Glutamatergic neuron (in vitro differentiated cells): Measurements from ENCODE around the gene TIAL1. TPM values are rescaled to one million over a fixed set of nuclear protein-coding genes. Genes with fewer than 3 reads are reported as not detected.
A peak's percentile ranks its signal among the peaks of the same experiment; 100 is the strongest.
"Not testable (repeated sequence)": the region's sequence is repeated elsewhere in the genome, so short reads cannot be mapped to it uniquely, and the experiment has no call there.

ENCODE experiments used
- DNase-seq: peaks from one replicate; pipeline ENCODE4 v3.0.0; 2022
- H3K27ac Mint-ChIP-seq: one replicate; pipeline ENCODE4 v1.8.0; 2020; ENCODE audit warnings: mild to moderate bottlenecking, mixed read lengths, inconsistent platforms; ENCODE audit not compliant: unreplicated experiment
- H3K27me3 Mint-ChIP-seq: one replicate; pipeline ENCODE4 v1.8.0; 2020; ENCODE audit warnings: mild to moderate bottlenecking, moderate library complexity, mixed read lengths, inconsistent platforms; ENCODE audit not compliant: unreplicated experiment
- H3K36me3 Mint-ChIP-seq: one replicate; pipeline ENCODE4 v1.8.0; 2020; ENCODE audit warnings: mild to moderate bottlenecking, mixed read lengths, inconsistent platforms; ENCODE audit not compliant: unreplicated experiment
- H3K4me1 Mint-ChIP-seq: one replicate; pipeline ENCODE4 v1.8.0; 2020; ENCODE audit warnings: mild to moderate bottlenecking, low read depth, mixed read lengths, inconsistent platforms; ENCODE audit not compliant: unreplicated experiment
- H3K4me3 Mint-ChIP-seq: one replicate; pipeline ENCODE4 v1.8.0; 2020; ENCODE audit warnings: mild to moderate bottlenecking, mixed read lengths, inconsistent platforms; ENCODE audit not compliant: unreplicated experiment
- H3K9me3 Mint-ChIP-seq: one replicate; pipeline ENCODE4 v1.8.0; 2020; ENCODE audit warnings: mild to moderate bottlenecking, moderate library complexity, mixed read lengths, inconsistent platforms; ENCODE audit not compliant: unreplicated experiment
- total RNA-seq: library from RNA; stranded (reverse); fragmentation: NEBNext Ultra II Directional; extraction: Animal tissue kit (Norgen Biotek cat#: 25700); gene quantifications from one replicate; pipeline ENCODE4 v1.2.1, GENCODE V29; 2021; ENCODE audit not compliant: unreplicated experiment
- TF ChIP-seq, protein P1 (sequence below): fragments of 200-600 bp; sonication (generic); IDR thresholded peaks from one replicate; pipeline ENCODE4 v1.5.0; 2021; ENCODE audit not compliant: partially characterized antibody, unreplicated experiment

Gene TIAL1
- total RNA-seq, 1 donor from 2014 or later, result 216 TPM

DNA sequence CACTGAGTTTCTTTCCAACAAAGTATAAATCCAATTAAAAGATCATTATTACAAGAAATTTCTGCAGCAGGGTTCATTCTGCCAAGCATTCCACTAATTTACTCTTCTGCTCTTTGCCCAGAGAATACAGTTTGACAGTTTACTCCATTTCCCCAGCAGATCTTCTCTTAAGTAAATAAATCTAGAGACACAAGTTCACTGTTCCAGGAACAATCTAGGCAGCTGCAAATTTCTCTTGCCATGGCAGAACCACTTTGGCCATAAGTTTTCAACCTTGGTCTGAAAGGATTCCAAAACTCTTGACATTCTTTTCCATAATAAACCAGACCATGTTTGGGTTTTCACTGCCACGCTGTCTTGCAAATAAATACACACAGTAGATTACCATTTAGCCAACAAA lies 65.7 kb downstream of the TIAL1 start:
- Mint-ChIP-seq H3K4me1 (peaks cover 57% of the 10 kb centered on the region), H3K36me3 (no peaks in the 10 kb centered on the region), H3K27me3 (peaks cover 12% of the 10 kb centered on the region), H3K27ac (peak overlapping the region; percentile 3), H3K4me3 (peak overlapping the region; percentile 30), H3K9me3 (peaks cover 12% of the 10 kb centered on the region)
- TF ChIP-seq, protein P1, sequence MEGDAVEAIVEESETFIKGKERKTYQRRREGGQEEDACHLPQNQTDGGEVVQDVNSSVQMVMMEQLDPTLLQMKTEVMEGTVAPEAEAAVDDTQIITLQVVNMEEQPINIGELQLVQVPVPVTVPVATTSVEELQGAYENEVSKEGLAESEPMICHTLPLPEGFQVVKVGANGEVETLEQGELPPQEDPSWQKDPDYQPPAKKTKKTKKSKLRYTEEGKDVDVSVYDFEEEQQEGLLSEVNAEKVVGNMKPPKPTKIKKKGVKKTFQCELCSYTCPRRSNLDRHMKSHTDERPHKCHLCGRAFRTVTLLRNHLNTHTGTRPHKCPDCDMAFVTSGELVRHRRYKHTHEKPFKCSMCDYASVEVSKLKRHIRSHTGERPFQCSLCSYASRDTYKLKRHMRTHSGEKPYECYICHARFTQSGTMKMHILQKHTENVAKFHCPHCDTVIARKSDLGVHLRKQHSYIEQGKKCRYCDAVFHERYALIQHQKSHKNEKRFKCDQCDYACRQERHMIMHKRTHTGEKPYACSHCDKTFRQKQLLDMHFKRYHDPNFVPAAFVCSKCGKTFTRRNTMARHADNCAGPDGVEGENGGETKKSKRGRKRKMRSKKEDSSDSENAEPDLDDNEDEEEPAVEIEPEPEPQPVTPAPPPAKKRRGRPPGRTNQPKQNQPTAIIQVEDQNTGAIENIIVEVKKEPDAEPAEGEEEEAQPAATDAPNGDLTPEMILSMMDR, result no peak
- no peak for DNase-seq

DNA sequence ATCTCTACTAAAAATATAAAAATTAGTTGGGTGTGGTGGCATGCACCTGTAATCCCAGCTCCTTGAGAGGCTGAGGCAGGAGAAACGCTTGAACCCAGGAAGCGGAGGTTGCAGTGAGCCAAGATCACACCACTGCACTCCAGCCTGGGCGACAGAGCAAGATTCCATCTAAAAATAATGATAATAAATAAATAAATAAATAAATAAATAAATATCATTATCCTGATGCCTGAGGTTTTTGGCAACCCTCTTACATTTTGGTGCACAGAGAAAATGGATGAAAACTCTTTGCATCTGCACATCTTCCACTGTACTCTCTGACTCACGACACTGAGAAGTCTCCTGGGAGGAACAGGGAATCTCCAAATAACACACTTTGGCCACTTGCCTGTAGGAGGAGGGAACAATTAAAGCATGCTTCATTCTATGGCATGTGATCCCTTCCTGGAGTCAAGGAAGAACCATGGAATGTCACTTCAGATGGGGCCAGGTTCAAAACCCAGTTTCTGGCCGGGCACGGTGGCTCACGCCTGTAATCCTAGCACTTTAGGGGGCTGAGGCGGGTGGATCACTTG lies 68.0 kb downstream of the TIAL1 start:
- Mint-ChIP-seq H3K27me3 (peaks cover 18% of the 10 kb centered on the region), H3K9me3 (peaks cover 12% of the 10 kb centered on the region), H3K4me1 (peaks cover 64% of the 10 kb centered on the region)
- H3K27ac Mint-ChIP-seq, H3K4me3 Mint-ChIP-seq, H3K36me3 Mint-ChIP-seq, DNase-seq: not testable (repeated sequence)

DNA sequence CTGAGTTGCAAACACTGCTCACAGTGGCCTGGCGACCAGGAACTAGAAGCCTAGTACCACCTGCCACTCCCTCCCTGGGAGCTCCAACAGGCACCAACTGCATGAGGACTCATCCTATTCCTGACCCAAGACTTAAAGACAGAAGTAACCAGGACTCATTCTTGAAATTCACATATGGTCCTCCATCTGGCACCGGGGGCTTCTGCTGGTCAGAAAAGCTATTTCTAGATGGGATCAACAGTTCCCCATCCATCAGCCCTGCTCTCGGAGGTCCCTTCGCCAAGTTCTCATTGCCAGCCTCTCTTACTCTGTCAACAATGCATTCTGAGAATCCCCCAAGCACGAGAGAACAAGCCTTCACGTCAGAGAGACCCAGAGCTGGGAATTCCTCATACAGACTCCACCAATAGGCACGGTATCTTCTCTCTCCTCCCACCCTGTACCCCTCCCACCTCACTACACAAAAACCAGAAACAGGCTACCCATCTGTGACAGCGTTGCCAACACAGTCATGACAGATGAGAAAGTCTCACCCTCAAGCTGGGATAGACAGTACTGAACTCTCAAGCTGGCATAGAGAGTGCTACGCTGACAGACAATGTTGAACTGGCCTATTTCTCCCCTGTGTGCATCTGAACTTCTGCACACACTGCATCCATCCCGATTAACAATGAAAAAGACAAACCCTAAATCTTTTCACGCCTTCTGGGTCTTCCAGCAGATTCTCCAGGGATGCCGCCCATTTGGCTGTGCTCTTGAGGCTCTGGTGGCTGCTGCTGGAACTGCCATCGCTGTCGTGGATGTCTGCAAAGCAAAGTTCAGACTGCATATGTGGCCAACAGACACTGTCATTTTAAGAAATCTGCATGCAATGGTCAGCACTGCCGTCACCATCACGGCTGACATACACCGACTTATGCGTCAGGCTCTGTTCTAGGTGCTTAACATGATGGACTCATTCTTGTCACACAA lies 69.9 kb downstream of the TIAL1 start:
- peak; percentile 71 for DNase-seq
- Mint-ChIP-seq H3K27me3 (peaks cover 18% of the 10 kb centered on the region), H3K4me3 (peak overlapping the region; percentile 73), H3K4me1 (peaks cover 57% of the 10 kb centered on the region), H3K27ac (peak overlapping the region; percentile 94), H3K36me3 (peaks cover 2% of the 10 kb centered on the region), H3K9me3 (peaks cover 12% of the 10 kb centered on the region)
- TF ChIP-seq, protein P1, result peak; percentile 68

DNA sequence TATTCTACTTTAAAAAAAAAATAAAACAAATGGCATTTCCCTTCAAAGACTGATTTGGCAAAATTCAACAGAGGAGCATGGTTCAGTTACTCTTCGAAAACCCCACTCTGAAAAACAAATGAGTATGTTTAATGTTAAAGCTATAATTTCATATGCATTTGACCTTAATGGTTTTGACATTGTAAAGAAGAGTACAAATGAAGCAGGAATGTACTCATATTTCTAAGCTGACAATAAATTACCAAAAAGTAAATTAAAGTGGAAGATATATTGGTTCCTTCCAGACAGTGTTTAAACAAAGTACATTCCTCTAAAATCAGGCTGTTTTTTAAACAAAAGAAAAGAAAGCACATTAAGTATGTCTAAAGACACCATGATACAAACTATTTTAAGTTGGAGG lies 70.6 kb downstream of the TIAL1 start:
- Mint-ChIP-seq H3K27ac (peak overlapping the region; percentile 94), H3K36me3 (peaks cover 4% of the 10 kb centered on the region), H3K9me3 (peaks cover 12% of the 10 kb centered on the region), H3K4me1 (peaks cover 49% of the 10 kb centered on the region), H3K27me3 (peaks cover 20% of the 10 kb centered on the region), H3K4me3 (peak overlapping the region; percentile 73)
- DNase-seq, result no peak
- TF ChIP-seq, protein P1, result no peak

DNA sequence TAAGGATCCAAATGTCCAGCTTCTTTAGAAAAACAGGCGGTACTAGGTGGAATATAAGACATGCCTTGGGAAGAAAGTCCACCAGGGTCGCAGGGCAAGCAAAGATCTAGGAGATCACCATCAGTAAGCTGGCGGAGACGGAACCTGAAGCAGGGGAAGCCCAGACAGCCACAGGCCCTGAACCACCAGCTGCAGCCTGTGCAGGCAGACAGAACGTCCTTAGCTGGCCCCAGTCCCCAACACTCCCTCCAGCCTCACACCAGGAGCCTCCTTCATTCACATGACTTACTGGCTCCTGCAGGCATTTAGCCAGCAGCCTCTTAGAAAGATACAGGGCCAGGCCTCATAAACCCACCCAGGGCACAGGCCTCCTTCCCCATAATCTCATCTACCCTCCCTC lies 71.6 kb downstream of the TIAL1 start:
- TF ChIP-seq, protein P1, result no peak
- no peak for DNase-seq
- Mint-ChIP-seq H3K4me1 (peaks cover 43% of the 10 kb centered on the region), H3K9me3 (peaks cover 12% of the 10 kb centered on the region), H3K27me3 (peaks cover 20% of the 10 kb centered on the region), H3K27ac (peak overlapping the region; percentile 38), H3K4me3 (peak overlapping the region; percentile 13), H3K36me3 (peaks cover 4% of the 10 kb centered on the region)
